ENCODE measurements around the gene DISC1.

Gene DISC1

GRCh38 chr1:231857609-231858135 lies 231.1 kb downstream of the DISC1 start:
- no peak overlapping the region for H3K4me3 ChIP-seq (ENCODE audit: low read length)
- TF ChIP-seq ZNF274 (IDR thresholded peaks at IDR 0.05; ENCODE audit: low read depth, low read length) = no peak

GRCh38 chr1:231860221-231861088 lies 233.9 kb downstream of the DISC1 start:
- no peak for TF ChIP-seq ZNF274 (IDR thresholded peaks at IDR 0.05; ENCODE audit: low read depth, low read length)
- H3K4me3 ChIP-seq (ENCODE audit: low read length) = no peak overlapping the region

DNA sequence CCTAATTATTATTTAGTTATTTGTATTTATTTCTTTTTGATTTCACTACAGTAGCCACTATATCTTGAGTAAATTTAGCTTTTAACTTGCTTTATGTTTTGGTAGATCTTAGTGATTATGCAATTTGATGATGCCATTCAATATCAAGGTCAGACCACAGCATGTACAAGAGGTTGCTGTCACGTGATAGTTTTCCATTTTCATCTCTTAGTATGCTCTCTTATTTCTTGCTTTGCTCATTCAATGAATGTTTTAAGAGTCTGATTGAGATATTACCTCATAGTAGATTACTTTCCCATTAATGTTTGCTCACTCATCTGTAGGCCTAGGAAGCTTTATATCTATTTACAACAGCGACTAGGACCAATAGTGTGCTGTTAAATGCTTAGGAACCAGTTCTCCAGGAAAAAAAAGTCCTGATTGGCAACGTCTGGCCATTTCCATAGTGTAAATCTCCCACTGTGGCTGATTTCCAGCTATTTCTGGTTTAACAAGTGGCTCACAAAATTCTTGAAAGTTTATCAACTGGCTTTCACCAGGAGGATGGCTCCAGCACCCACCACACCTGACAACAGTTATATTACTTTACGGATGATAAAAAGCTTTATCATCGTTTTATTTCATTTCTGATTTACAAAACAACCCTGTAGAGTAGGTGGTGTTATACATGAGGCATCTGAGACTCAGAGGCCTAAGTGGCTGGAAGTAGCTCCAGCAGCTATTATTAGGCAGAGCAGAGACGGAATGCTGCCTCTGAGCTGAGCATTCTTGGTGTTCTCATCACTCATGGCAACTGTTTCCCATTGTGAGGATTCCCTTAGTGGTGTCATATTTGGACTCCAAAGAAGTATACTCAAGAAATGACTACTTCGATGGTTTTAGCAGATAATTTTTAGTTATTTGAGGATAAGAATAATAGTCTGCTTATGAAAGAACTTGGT lies 235.2 kb downstream of the DISC1 start:
- H3K4me3 ChIP-seq (ENCODE audit: low read length) = no peak overlapping the region

DNA sequence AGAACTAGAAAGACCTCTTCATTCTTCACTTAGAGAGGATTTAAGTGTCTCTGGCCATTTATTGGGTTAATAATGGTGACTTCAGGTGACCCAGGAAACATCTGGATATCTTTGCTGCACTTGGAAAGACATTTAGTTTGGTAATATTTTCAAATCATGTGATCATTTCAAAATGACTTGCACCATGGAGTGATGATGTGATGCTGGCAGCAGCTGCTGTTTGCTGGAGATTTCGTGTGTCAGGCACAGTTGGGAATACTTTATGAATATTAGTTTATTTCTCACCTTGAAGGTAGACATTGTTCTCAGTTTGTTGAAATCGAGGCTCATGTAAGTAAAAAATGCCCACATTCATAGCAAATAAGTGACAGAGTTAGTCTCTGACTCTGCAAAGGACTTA lies 236.0 kb downstream of the DISC1 start:
- no peak for TF ChIP-seq ZNF274 (IDR thresholded peaks at IDR 0.05; ENCODE audit: low read depth, low read length)

More for the DNA sequence above, 235.2 kb downstream of the DISC1 start:
- no peak for TF ChIP-seq ZNF274 (IDR thresholded peaks at IDR 0.05; ENCODE audit: low read depth, low read length)

DNA sequence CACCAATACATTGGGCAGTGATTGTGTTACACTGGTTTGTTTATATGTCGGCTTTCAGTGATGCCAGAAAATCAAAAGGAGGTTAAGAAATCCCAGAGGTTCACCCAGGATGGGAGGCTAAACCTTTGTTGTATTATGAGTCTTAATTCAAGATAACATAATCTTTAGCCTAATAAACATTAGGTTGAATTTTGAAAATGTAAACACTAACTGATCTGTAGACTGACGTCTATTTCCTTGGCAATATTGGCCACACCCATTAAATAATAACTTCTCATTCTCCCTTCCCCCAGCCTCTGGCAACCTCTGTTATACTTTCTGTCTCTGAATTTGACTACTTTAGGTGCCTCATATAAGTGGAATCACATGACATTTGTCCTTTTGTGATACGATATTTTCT lies 238.7 kb downstream of the DISC1 start:
- no peak overlapping the region for H3K4me3 ChIP-seq (ENCODE audit: low read length)
- TF ChIP-seq ZNF274 (IDR thresholded peaks at IDR 0.05; ENCODE audit: low read depth, low read length) = no peak

More for the DNA sequence above, 236.0 kb downstream of the DISC1 start:
- H3K4me3 ChIP-seq (ENCODE audit: low read length) = no peak overlapping the region

- no peak for TF ChIP-seq ZNF274 (IDR thresholded peaks at IDR 0.05; ENCODE audit: low read depth, low read length)
- H3K4me3 ChIP-seq (ENCODE audit: low read length) = no peak overlapping the region
Measured at GRCh38 chr1:231866392-231867331, 240.1 kb downstream of the DISC1 start.

DNA sequence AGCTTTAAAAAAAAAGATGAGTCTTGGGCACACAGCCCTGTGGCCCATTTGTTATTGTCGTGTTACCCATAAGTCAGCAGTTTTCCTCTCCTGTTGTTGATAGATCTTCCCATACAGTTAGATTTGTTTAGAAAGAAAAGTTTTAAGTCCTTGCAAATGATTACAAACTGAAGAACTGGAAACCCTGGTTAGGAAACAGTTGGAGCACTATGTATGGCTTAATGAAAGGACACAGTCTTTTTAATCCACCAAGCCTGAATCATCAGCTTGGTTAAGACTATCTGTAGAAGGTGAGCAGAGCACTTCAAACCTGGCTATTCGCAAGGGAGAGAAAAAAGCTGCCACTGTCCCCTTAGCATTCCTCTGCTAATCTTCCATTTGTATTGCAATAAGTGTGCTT lies 241.0 kb downstream of the DISC1 start:
- H3K4me3 ChIP-seq (ENCODE audit: low read length) = no peak overlapping the region
- no peak for TF ChIP-seq ZNF274 (IDR thresholded peaks at IDR 0.05; ENCODE audit: low read depth, low read length)

GRCh38 chr1:231869364-231869763 lies 242.8 kb downstream of the DISC1 start:
- no peak for TF ChIP-seq ZNF274 (IDR thresholded peaks at IDR 0.05; ENCODE audit: low read depth, low read length)
- no peak overlapping the region for H3K4me3 ChIP-seq (ENCODE audit: low read length)

GRCh38 chr1:231871471-231871870 lies 244.9 kb downstream of the DISC1 start:
- TF ChIP-seq ZNF274 (IDR thresholded peaks at IDR 0.05; ENCODE audit: low read depth, low read length) = no peak

GRCh38 chr1:231871878-231872277 lies 245.3 kb downstream of the DISC1 start:
- H3K4me3 ChIP-seq (ENCODE audit: low read length) = no peak overlapping the region
- no peak for TF ChIP-seq ZNF274 (IDR thresholded peaks at IDR 0.05; ENCODE audit: low read depth, low read length)

More at GRCh38 chr1:231871471-231871870, 244.9 kb downstream of the DISC1 start:
- H3K4me3 ChIP-seq (ENCODE audit: low read length) = no peak overlapping the region

- no peak for TF ChIP-seq ZNF274 (IDR thresholded peaks at IDR 0.05; ENCODE audit: low read depth, low read length)
- no peak overlapping the region for H3K4me3 ChIP-seq (ENCODE audit: low read length)
Measured at GRCh38 chr1:231872461-231872910, 245.9 kb downstream of the DISC1 start.

- H3K4me3 ChIP-seq (ENCODE audit: low read length) = no peak overlapping the region
- TF ChIP-seq ZNF274 (IDR thresholded peaks at IDR 0.05; ENCODE audit: low read depth, low read length) = no peak
Measured at GRCh38 chr1:231878737-231879136, 252.1 kb downstream of the DISC1 start.

GRCh38 chr1:231879296-231879695 lies 252.7 kb downstream of the DISC1 start:
- no peak overlapping the region for H3K4me3 ChIP-seq (ENCODE audit: low read length)
- TF ChIP-seq ZNF274 (IDR thresholded peaks at IDR 0.05; ENCODE audit: low read depth, low read length) = no peak
